Activated T-cell treated with anti-CD3 and anti-CD28 coated beads, Interleukin-2, amount 50 U/mL, for 24 hours (primary cell): Measurements from ENCODE around the gene ADCY3.
A peak's percentile ranks its signal among the peaks of the same experiment; 100 is the strongest.
"Not testable (repeated sequence)": the region's sequence is repeated elsewhere in the genome, so short reads cannot be mapped to it uniquely, and the experiment has no call there.

Source experiments
- DNase-seq: peaks from one replicate; pipeline ENCODE4 v3.0.0-alpha.2; 2020
- H3K27ac Mint-ChIP-seq: 2 replicates; pipeline ENCODE4 v1.8.0; 2020; ENCODE audit warnings: mild to moderate bottlenecking, mixed read lengths
- H3K27me3 Mint-ChIP-seq: 2 replicates; pipeline ENCODE4 v1.8.0; 2020; ENCODE audit warnings: mixed read lengths
- H3K36me3 Mint-ChIP-seq: 2 replicates; pipeline ENCODE4 v1.8.0; 2020; ENCODE audit warnings: low read depth, mixed read lengths
- H3K4me1 Mint-ChIP-seq: 2 replicates; pipeline ENCODE4 v1.8.0; 2020; ENCODE audit warnings: low read depth, mixed read lengths
- H3K4me3 Mint-ChIP-seq: 2 replicates; pipeline ENCODE4 v1.8.0; 2020; ENCODE audit warnings: mild to moderate bottlenecking, moderate library complexity, mixed read lengths
- H3K9me3 Mint-ChIP-seq: 2 replicates; pipeline ENCODE4 v1.8.0; 2020; ENCODE audit warnings: mixed read lengths

ADCY3 gene

DNA sequence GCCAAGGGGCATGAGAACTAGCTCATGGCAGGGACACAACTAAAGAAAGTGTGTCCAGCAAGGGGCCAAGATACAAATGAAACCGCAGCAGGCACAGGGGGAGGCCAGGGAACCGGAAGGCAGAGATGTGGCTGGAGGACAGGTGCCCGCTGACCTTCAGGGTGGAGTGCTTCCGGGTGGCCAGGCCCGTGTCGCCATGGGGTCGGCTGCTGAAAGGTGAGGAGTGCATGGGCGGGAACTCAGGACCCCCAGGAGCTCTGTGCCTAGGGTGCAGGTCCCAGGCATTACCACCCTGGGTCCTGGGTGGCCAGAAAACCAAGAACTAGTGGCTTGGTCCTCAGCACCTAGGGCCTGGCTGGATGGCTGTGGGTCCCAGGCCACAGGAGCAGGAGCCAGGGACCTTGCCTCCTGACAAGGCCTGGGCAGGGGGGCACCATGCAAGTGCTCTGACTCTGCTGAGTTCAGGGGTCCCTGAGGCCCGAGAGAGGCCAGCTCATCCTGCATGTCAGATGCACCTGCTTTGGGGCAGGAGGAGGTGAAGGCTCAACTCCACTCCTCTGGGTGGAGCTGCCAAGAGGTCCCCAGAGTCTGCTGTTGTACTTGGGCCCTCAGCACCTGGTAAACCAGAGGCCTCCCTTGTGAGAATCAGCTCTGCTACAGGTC lies 75.9 kb downstream of the ADCY3 start:
- no peaks in the 10 kb centered on the region for H3K4me1 Mint-ChIP-seq
- no peak overlapping the region for H3K4me3 Mint-ChIP-seq
- H3K9me3 Mint-ChIP-seq = no peaks in the 10 kb centered on the region
- H3K36me3 Mint-ChIP-seq = peaks cover 65% of the 10 kb centered on the region
- no peaks in the 10 kb centered on the region for H3K27me3 Mint-ChIP-seq
- no peak for DNase-seq
- no peak overlapping the region for H3K27ac Mint-ChIP-seq

DNA sequence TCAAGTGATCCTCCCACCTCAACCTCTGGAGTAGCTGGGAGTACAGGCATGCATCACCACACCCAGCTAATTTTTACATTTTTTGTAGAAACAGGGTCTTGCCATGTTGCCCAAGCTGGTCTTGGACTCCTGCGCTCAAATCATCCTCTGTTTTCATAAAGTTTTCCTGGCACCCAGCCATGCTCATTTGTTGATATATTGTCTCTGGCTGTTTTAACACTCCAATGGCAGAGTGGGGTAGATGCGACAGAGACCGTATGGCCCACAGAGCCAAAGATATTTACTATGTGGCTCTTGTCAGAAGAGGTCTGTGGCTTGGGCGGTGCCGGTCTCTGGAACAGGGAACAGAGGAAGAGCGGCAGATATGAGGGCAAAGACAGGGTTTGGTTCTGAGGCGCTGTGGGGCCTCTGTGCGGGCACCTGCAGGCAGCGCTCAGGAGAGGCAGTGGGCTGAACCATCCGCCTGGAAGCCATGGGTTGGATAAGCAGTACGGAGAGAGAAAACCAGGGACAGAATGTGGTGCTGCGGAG lies 76.6 kb downstream of the ADCY3 start:
- Mint-ChIP-seq H3K4me1 (no peaks in the 10 kb centered on the region), H3K36me3 (peaks cover 66% of the 10 kb centered on the region), H3K27ac (no peak overlapping the region), H3K27me3 (no peaks in the 10 kb centered on the region), H3K4me3 (no peak overlapping the region), H3K9me3 (no peaks in the 10 kb centered on the region)
- no peak for DNase-seq

DNA sequence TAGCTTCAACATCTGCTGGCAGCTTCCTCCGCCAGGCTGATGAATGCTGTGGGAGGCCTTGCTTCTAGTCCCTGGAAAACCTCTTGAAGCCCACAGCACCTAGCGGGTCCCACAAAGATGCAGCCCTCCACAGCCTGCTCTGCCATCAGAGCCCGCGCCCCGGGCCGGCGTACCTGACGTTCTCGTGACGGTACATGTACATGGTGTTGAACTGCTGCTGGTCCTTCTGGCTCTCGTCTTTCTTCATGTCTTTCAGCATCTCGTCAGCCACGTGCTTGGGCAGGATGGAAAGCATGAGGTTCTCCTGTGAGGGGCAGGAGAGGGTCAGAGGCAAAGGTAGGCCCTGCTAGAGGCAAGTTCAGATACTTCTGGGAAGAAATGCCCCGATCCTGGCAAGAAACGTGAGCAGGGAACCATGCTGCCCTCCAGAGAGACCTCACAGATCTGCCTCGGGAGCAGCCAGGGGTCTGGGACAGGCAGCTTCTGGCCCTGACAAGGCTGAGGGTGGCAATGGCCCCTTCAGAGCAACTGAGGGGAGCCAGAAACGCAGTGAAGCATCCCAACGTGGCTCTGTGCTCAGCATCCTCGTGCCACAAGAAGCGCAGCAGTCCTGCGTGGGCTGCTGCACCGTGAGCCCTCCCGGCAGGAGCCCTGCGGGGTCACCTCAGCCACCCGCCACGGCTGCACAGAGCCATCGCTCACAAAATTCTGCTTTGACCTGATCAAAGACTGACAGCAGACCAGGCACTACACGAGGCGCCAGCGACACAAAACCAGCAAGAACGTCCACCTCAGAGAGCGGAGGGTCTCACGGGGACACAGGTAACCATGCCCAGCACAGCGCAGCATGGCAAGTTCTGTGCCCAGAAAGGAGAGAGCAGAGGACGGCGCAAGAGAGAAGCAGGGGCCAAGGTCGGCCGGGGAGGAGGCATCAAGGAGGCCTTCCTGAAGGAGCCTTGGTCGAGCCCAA lies 77.7 kb downstream of the ADCY3 start:
- H3K36me3 Mint-ChIP-seq = peaks cover 72% of the 10 kb centered on the region
- H3K4me1 Mint-ChIP-seq = no peaks in the 10 kb centered on the region
- no peaks in the 10 kb centered on the region for H3K27me3 Mint-ChIP-seq
- no peak for DNase-seq
- H3K27ac Mint-ChIP-seq = no peak overlapping the region
- no peak overlapping the region for H3K4me3 Mint-ChIP-seq
- no peaks in the 10 kb centered on the region for H3K9me3 Mint-ChIP-seq

DNA sequence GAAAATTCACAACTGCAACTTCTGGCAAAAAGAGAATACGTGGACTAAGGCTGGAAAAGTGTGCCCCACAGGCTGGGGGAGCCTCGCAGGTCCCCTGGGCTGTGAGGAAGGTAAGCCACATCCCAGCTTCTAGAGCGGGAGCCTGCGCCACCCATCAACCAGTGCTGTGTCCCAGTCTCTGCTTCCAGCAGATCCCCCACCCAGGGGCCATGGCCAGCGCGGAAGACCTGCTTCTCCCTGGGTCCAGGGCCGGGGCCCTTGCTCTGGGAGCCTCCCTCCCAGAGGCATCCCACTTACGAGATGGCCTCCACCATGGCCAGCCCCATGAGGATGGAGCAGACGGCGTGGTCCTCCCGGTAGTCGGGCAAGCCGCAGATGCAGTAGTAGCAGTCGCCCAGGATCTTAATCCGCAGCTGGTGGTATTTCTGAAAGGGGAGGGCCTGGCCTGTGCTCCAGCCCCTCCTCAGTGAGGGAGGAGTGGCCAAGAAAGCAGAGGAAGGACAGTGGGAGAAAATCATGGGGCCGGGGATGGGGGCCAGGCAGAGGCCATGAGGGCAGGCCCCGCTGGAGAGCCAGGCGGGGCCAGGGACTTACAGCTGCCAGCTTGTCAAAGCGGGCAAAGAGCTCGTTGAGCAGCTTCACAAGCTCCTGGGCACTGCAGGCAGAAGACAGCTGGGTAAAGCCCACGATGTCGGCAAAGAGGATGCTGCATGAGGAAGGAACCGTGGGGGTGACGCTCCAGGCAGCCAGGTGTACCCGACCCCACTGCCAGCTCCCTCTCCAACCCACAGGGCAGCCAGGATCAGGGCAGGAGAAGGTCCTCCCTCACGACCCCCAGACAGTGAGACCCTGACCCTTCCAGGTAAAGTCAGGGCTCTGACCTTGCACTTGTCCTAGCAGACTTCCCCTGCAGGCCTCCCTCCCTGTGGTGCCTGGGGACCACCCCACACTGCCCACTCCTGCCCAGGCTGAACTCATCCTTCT lies 78.8 kb downstream of the ADCY3 start:
- H3K36me3 Mint-ChIP-seq = peaks cover 78% of the 10 kb centered on the region
- DNase-seq = no peak

DNA sequence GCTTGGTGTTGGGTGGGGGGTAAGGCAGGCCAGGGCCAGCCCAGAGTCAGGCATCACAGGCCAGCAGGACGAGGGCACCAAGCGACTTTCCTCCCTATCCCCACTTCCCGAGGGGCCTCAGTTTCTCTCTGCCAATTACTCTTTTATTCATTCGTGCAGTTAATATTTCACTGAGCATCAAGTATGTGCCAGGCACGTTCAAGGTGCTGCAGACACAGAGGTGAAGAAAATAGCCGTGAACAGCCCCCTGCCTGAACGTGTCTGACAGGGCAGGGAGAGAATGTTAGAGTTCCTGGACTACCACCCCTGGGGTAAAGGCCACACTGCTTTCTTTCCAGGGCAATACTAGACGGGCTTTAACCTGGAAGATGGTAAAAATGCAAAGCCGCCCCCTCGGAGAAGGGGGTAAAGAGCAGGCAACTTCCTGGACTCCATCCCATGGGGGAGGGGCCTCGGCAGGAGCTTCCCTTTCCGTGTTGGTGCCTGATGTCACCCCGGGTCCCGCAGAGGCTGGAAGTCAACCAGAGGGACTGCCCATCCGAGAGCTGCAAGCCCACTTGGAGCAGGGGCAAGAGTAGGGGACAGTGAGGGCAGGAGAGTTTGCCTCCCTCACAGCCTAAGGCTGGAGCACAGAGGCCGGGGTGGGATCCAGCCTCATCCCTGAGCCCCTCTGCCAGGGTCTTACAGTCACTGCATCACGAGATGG lies 79.7 kb downstream of the ADCY3 start:
- no peak for DNase-seq
- Mint-ChIP-seq H3K27ac (no peak overlapping the region), H3K9me3 (no peaks in the 10 kb centered on the region), H3K36me3 (peaks cover 85% of the 10 kb centered on the region), H3K27me3 (no peaks in the 10 kb centered on the region), H3K4me3 (no peak overlapping the region), H3K4me1 (no peaks in the 10 kb centered on the region)

More for the DNA sequence above, 78.8 kb downstream of the ADCY3 start:
- H3K9me3 Mint-ChIP-seq = no peaks in the 10 kb centered on the region
- H3K27ac Mint-ChIP-seq = no peak overlapping the region
- H3K4me1 Mint-ChIP-seq = no peaks in the 10 kb centered on the region
- H3K4me3 Mint-ChIP-seq = no peak overlapping the region
- no peaks in the 10 kb centered on the region for H3K27me3 Mint-ChIP-seq

DNA sequence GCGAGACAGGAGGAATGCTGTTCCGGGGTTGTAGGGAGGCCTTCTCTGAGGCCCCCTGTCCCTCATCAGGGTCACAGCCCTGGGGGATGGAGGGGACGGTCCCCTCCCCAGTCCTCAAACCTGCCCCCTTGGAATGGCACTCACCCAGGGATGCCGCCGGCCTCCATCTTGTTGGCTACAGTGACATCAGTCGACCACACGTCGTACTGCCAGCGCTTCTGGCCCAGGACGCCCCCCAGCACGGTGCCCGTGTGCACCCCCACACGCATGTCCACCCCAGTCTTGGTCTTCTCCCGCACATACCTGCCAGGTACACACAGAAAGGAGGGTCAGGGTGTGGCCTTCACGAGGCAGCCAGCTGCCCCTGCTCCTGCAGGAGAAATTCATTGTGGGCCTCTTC lies 80.3 kb downstream of the ADCY3 start:
- H3K4me3 Mint-ChIP-seq = no peak overlapping the region
- no peaks in the 10 kb centered on the region for H3K4me1 Mint-ChIP-seq
- H3K27me3 Mint-ChIP-seq = no peaks in the 10 kb centered on the region
- H3K27ac Mint-ChIP-seq = no peak overlapping the region
- H3K9me3 Mint-ChIP-seq = no peaks in the 10 kb centered on the region
- H3K36me3 Mint-ChIP-seq = peaks cover 88% of the 10 kb centered on the region
- no peak for DNase-seq

DNA sequence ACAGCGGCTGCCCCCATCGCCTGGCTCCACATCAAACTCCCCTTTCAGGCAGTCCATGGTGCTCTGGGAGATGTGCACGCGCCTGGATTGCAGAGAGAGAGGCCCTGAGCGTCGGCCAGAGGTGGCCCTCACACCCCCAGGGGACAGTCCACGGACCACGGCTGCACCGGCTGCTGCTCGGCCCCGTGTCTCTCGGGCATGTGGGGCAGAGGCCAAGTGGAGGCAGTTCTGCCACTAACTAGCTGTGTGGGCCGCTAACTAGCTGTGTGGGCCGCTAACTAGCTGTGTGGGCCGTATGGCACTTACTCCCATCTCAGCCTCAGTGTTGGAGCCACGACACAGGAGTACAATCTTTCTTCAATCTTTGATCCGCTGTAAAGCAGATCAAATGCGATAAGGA lies 81.5 kb downstream of the ADCY3 start:
- Mint-ChIP-seq H3K27ac (no peak overlapping the region), H3K27me3 (no peaks in the 10 kb centered on the region), H3K4me1 (no peaks in the 10 kb centered on the region), H3K9me3 (no peaks in the 10 kb centered on the region), H3K36me3 (peaks cover 93% of the 10 kb centered on the region), H3K4me3 (no peak overlapping the region)
- no peak for DNase-seq

DNA sequence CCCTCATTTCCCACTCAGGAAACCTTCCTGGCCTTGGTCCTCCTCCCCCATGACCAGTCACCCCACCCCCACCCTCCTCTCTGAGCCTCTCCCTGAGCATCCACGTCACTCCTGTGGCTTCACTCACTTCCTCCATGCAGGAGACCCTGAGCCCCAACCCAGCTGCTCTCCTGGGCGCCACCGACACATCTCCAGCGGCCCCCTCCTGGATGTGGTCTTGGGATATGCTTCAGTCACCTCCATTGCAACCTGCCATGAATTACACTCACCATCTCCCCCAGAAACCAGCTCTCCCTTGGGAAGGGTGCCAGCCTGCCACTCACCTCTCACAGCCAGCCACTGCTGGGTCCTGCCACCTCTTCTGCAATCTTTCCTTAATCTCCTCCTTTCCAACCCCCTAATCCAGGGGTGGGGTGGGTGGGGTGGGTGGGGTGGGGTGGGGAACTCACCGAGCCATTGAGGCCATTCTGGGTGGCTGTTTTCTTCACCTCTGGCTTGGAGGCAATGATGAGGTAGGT lies 82.0 kb downstream of the ADCY3 start:
- no peak for DNase-seq
- no peaks in the 10 kb centered on the region for H3K9me3 Mint-ChIP-seq
- no peaks in the 10 kb centered on the region for H3K4me1 Mint-ChIP-seq
- no peak overlapping the region for H3K27ac Mint-ChIP-seq
- no peak overlapping the region for H3K4me3 Mint-ChIP-seq
- H3K36me3 Mint-ChIP-seq = peaks cover 94% of the 10 kb centered on the region
- H3K27me3 Mint-ChIP-seq = no peaks in the 10 kb centered on the region

DNA sequence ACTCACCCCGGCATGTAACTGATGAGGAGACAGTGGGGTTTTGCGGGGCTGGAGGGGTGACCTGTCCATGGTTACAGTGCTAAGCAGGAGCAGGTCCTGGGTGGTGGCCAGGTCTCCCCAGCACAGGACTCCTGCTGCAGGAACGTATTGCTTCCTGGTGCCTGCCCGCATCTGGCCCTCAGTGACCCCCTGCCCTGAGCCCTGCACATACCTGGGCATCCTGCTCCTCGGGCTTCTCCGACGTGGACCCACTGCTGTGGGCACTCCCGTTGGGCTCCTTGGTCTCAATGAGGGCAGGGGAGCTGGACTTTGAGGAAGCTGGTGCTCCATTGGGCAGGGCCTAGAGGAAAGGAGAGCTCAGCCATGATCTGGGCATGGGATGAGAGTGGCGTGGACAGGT lies 83.3 kb downstream of the ADCY3 start:
- Mint-ChIP-seq H3K4me1 (no peaks in the 10 kb centered on the region), H3K27ac (no peak overlapping the region), H3K27me3 (no peaks in the 10 kb centered on the region), H3K36me3 (peaks cover 89% of the 10 kb centered on the region), H3K4me3 (no peak overlapping the region), H3K9me3 (no peaks in the 10 kb centered on the region)
- no peak for DNase-seq

DNA sequence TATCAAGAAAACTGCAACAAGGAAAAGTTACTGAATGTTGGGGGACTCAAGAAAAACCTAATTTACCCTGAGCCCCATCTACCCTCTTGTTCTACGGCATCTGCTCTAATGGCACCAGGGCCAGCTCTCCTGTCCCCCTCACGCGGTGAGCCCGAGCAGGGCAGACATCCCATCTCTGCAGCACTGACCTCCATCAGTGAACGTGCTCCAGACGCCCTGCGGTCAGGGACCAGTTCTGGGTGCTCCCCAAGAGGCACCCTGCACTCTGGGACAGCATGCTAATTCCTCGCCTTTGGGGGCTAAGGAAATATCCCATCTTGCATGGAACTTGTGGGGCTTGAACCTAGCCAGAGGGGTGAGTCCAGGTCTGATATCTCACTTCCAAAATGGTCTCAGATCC lies 83.8 kb downstream of the ADCY3 start:
- Mint-ChIP-seq H3K27ac (no peak overlapping the region), H3K9me3 (no peaks in the 10 kb centered on the region), H3K4me1 (no peaks in the 10 kb centered on the region), H3K36me3 (peaks cover 88% of the 10 kb centered on the region), H3K4me3 (no peak overlapping the region), H3K27me3 (no peaks in the 10 kb centered on the region)
- DNase-seq = no peak

DNA sequence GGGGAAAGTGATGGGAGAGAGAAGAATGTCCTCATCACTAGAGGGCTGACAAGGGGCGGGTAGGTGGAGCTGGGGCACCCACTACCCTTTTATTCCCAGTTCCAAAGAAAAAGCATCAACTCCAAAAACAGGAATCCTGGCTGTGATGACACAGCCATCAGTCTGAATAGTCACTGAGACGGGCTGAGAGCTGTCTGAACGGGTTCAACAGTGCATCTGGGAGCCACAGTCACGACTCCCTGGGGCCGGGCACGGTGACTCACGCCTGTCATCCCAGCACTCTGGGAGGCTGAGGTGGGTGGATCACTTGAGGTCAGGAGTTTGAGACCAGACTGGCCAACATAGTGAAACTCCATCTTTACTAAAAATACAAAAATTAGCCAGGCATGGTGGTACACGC lies 84.6 kb downstream of the ADCY3 start:
- H3K27ac Mint-ChIP-seq = peak overlapping the region; percentile 50
- H3K9me3 Mint-ChIP-seq, H3K27me3 Mint-ChIP-seq, DNase-seq, H3K4me1 Mint-ChIP-seq, H3K4me3 Mint-ChIP-seq: not testable (repeated sequence)
- peaks cover 87% of the 10 kb centered on the region for H3K36me3 Mint-ChIP-seq

DNA sequence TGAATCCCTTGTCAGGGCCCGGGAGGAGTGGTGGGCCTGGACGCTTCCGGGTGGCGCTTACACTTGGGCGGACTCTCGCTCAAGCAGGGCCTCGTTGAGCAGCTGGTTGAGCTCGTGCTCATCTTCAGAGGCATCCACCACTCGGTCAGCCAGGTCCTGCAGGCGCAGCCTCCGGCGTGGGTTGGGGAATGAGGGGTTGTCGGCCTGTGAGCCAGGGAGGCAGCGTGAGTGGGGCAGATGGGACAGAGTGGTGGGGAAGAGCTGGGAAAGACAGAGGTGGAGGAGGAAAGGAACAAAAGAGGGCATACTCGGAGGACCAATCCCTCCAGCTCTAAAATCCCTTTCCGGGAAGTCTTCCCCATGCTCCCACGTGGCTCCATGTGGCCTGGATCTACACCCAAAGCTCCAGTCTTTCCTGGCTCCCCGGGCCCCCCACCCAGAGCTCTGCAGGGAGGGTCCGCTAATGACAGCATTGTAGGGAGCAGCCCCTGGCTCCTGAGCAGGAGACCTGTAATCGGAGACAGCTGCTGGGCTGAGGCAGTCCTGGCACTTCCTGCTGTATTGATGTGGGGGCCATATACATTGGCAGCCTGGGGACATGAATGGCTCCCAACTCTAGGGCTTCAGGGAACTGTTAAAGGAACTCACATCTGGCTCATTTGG lies 85.2 kb downstream of the ADCY3 start:
- Mint-ChIP-seq H3K4me3 (no peak overlapping the region), H3K4me1 (no peaks in the 10 kb centered on the region), H3K36me3 (peaks cover 86% of the 10 kb centered on the region), H3K27ac (no peak overlapping the region), H3K27me3 (no peaks in the 10 kb centered on the region), H3K9me3 (no peaks in the 10 kb centered on the region)
- DNase-seq = no peak
